Neural crest cell (in vitro differentiated cells): ENCODE data around the gene TTC23. TPM values are rescaled to one million over a fixed set of nuclear protein-coding genes. Genes with fewer than 3 reads are reported as not detected.

ENCODE experiments used
- DNase-seq: peaks from one replicate; pipeline ENCODE4 v3.0.0; 2021; ENCODE audit warnings: low read depth, mixed read lengths, low spot score
- H3K27ac Mint-ChIP-seq: one replicate; pipeline ENCODE4 v1.8.0; 2021; ENCODE audit warnings: mild to moderate bottlenecking, mixed read lengths; ENCODE audit not compliant: unreplicated experiment
- H3K27me3 Mint-ChIP-seq: 2 replicates; pipeline ENCODE4 v1.8.0; 2021; ENCODE audit warnings: low read depth, mild to moderate bottlenecking, mixed read lengths
- H3K36me3 Mint-ChIP-seq: 2 replicates; pipeline ENCODE4 v1.8.0; 2021; ENCODE audit warnings: low read depth, mild to moderate bottlenecking, mixed read lengths
- H3K4me1 Mint-ChIP-seq: 2 replicates; pipeline ENCODE4 v1.8.0; 2021; ENCODE audit warnings: mixed read lengths
- H3K4me3 Mint-ChIP-seq: one replicate; pipeline ENCODE4 v1.8.0; 2021; ENCODE audit warnings: mild to moderate bottlenecking, mixed read lengths
- H3K9me3 Mint-ChIP-seq: 2 replicates; pipeline ENCODE4 v1.8.0; 2021; ENCODE audit warnings: mixed read lengths
- total RNA-seq: library from RNA; stranded (reverse); gene quantifications from 2 replicates; pipeline ENCODE4 v1.2.1, GENCODE V29; 2021
- TF ChIP-seq, protein P1 (sequence below): fragments of 200-600 bp; sonication (generic); conservative IDR thresholded peaks from 2 replicates; pipeline ENCODE4 v1.5.0; 2021; ENCODE audit warnings: antibody characterized with exemption, mild to moderate bottlenecking

Gene TTC23
- total RNA-seq, 1 donor from 2014 or later: 25.7 TPM

DNA sequence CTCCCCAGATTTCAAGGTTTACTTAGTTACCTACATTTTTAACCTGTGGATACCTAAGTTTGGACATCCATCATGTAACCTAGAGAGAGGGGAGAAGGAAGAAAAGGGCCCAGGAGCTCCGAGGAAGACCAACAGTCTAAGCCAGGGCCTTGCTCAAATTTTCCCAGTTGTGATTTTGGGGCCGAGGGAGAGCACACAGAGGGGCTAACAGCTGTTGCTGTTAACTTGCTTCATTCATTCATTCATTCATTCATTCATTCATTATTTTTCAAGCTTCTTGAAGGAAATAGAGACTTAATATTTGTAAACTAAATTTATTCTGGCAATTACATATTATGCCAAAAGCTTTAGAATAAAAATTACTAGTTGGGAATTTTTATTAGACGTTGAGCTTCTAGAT, 121.6 kb downstream of the TTC23 start:
- Mint-ChIP-seq H3K4me3 (no peak overlapping the region), H3K27ac (no peak overlapping the region), H3K9me3 (no peaks in the 10 kb centered on the region), H3K4me1 (peaks cover 31% of the 10 kb centered on the region), H3K27me3 (no peaks in the 10 kb centered on the region), H3K36me3 (peaks cover 21% of the 10 kb centered on the region)
- no peak for DNase-seq
- TF ChIP-seq, protein P1, sequence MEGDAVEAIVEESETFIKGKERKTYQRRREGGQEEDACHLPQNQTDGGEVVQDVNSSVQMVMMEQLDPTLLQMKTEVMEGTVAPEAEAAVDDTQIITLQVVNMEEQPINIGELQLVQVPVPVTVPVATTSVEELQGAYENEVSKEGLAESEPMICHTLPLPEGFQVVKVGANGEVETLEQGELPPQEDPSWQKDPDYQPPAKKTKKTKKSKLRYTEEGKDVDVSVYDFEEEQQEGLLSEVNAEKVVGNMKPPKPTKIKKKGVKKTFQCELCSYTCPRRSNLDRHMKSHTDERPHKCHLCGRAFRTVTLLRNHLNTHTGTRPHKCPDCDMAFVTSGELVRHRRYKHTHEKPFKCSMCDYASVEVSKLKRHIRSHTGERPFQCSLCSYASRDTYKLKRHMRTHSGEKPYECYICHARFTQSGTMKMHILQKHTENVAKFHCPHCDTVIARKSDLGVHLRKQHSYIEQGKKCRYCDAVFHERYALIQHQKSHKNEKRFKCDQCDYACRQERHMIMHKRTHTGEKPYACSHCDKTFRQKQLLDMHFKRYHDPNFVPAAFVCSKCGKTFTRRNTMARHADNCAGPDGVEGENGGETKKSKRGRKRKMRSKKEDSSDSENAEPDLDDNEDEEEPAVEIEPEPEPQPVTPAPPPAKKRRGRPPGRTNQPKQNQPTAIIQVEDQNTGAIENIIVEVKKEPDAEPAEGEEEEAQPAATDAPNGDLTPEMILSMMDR: no peak

DNA sequence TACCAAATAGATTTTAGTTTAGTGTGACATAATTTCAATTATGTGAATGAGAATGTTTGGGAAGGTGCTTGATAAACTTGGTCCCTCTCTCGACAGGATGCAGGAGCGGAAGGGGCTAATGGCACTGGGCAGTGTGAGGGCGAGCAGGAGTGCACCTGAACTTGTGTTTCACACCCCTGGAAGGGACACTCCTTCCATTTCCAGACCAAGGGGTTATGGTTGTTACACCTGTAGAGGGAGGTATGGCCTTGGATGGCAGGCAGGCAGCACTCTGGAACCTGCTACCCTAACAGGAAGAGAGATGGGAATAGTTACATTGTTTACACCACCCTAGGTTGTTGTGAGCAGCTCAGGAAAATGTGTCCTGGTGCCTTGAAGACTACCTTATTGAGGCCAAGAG, 122.5 kb downstream of the TTC23 start:
- H3K9me3 Mint-ChIP-seq: no peaks in the 10 kb centered on the region
- H3K4me3 Mint-ChIP-seq: no peak overlapping the region
- no peaks in the 10 kb centered on the region for H3K27me3 Mint-ChIP-seq
- TF ChIP-seq, protein P1: no peak
- H3K36me3 Mint-ChIP-seq: peaks cover 21% of the 10 kb centered on the region
- peaks cover 31% of the 10 kb centered on the region for H3K4me1 Mint-ChIP-seq
- H3K27ac Mint-ChIP-seq: no peak overlapping the region
- no peak for DNase-seq

DNA sequence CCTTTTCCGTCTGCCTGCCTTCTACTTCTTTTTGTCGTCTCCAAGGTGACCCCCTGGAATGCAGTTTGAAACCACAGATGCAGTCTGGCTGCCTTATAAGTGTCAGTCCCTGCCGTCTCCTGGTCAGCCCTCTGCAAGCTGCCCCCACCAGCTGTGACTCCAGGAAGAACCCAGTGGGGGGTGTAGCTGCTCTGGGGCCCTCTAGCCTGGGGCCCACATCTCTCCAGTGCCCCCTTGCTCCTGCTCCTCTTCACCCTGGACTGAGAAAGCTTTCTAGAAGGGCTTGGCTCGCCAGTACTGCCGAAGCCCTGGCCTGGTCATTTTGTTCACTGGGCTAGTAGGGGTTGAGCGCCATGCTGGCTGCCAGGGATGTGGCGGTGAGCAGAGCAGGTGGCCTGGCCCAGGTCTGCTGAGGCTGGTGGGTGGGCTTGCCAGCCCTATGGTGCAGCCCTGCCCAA, 123.2 kb downstream of the TTC23 start:
- no peak overlapping the region for H3K4me3 Mint-ChIP-seq

DNA sequence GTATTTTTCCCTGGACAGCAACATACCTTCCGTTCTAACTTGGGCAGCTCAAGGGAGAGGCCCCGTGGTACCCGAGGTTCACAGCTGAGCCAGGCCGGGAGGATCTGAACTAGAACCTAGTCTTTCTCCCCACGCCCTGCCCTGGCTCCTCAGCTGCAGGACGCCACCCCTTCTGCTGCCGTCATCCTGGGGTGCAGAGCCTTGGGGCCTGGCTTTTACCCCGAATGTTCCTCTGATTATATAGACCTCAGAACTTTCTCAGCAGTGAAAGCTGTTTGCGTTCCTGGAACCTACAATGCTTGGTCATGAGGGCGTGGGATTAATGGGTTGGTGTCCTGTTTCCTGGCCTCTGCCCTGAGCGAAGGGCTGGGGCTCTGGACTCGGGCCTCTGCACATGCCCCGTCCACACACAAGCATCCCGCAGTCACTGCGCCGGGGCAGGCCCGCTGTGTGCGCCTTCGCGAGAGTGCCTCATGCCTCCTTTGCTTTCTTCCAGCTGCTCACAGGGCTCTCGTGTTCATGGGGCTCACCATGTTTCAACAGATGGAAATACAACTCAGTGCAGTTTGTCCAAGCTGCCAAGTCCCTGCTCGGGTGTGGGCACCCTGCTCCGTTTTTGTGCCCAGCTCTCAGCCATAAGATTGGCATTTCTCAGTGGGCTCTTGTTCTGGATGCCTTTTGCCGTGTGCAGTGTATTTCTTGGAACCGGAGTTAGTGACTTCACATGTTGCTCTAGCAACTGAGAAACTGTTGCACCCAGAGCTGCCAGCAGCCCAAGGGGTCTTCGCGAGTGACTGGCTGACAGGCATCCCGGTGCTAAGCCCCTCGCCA, 124.1 kb downstream of the TTC23 start:
- H3K9me3 Mint-ChIP-seq: no peaks in the 10 kb centered on the region
- TF ChIP-seq, protein P1: no peak
- H3K4me3 Mint-ChIP-seq: no peak overlapping the region
- no peaks in the 10 kb centered on the region for H3K27me3 Mint-ChIP-seq
- peaks cover 17% of the 10 kb centered on the region for H3K36me3 Mint-ChIP-seq
- no peak overlapping the region for H3K27ac Mint-ChIP-seq
- H3K4me1 Mint-ChIP-seq: peaks cover 37% of the 10 kb centered on the region
- DNase-seq: no peak

More for the DNA sequence above, 123.2 kb downstream of the TTC23 start:
- no peak for DNase-seq
- Mint-ChIP-seq H3K36me3 (peaks cover 21% of the 10 kb centered on the region), H3K27ac (peak overlapping the region; percentile 22), H3K27me3 (no peaks in the 10 kb centered on the region), H3K4me1 (peaks cover 37% of the 10 kb centered on the region), H3K9me3 (no peaks in the 10 kb centered on the region)
- TF ChIP-seq, protein P1: no peak

DNA sequence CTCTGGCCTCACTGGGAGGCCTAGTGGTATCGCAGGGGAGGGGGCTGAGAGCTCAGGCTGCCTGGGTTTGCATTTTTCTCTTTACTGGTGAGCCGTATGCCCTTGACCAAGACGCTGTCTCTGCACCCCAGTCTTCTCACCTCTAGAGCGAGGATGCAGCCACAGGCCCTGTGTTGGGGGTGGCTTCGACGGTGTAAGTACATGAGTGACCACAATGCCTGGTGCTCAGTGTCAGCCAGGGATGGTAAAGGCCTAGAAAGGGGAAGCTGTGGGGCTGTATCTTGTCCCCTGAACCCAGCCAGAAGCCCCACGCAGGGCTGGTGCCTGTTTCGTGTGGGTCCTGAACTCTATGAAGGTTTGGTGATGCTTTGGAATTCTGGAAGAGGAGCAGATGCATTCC, 124.7 kb downstream of the TTC23 start:
- H3K9me3 Mint-ChIP-seq: no peaks in the 10 kb centered on the region
- no peak for DNase-seq
- H3K4me1 Mint-ChIP-seq: peaks cover 37% of the 10 kb centered on the region
- no peak overlapping the region for H3K4me3 Mint-ChIP-seq
- peak overlapping the region; percentile 78 for H3K27ac Mint-ChIP-seq
- no peaks in the 10 kb centered on the region for H3K27me3 Mint-ChIP-seq
- TF ChIP-seq, protein P1: no peak
- H3K36me3 Mint-ChIP-seq: peaks cover 10% of the 10 kb centered on the region
